Stimulated activated naive CD8-positive, alpha-beta T cell treated with anti-CD3 and anti-CD28 coated beads, Interleukin-15, Interleukin-2, amounts not matched to agents 100 ng/mL and 50 ng/mL, for 24 hours (primary cell): ENCODE measurements around the gene XYLB.

Source experiments
- H3K27ac Mint-ChIP-seq: one replicate; pipeline ENCODE4 v1.8.0; 2021; ENCODE audit warnings: mild to moderate bottlenecking, mixed read lengths
- H3K27me3 Mint-ChIP-seq: one replicate; pipeline ENCODE4 v1.8.0; 2021; ENCODE audit warnings: mixed read lengths
- H3K36me3 Mint-ChIP-seq: one replicate; pipeline ENCODE4 v1.8.0; 2021; ENCODE audit warnings: low read depth, mixed read lengths
- H3K4me1 Mint-ChIP-seq: one replicate; pipeline ENCODE4 v1.8.0; 2021; ENCODE audit warnings: low read depth, mixed read lengths
- H3K4me3 Mint-ChIP-seq: one replicate; pipeline ENCODE4 v1.8.0; 2021; ENCODE audit warnings: mild to moderate bottlenecking, mixed read lengths
- H3K9me3 Mint-ChIP-seq: one replicate; pipeline ENCODE4 v1.8.0; 2021; ENCODE audit warnings: mixed read lengths

The XYLB gene

DNA sequence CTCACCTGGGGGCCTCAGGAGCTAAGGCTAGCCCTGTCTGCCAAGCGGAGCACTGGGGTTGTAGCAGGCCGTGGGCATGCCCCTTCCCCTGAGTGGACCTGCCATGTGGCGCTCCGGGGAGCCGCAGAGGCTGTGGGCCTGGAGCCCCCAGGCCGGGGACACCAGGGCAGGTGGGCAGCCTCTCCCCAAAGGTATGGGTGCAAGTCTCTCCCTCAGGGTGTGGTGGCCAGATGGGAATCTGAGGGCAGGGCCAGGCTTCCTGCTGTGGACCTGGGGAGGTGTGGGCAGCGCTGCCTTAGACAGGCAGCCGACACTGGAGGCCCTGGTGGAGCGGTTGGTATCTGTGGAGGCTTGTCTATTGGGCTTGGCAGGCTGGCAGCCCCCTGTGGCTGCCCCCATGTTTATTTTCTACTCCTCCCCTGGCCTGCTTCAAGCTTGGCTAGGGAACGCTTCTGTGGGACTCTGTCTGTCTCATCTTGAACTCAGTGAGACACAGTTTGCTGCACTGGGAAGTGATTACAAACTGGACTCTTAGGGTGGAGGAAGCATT, 113.0 kb downstream of the XYLB start:
- Mint-ChIP-seq H3K27ac (no peak overlapping the region), H3K9me3 (no peaks in the 10 kb centered on the region), H3K4me3 (no peak overlapping the region), H3K27me3 (peaks cover under 1% of the 10 kb centered on the region), H3K36me3 (no peaks in the 10 kb centered on the region), H3K4me1 (peaks cover 7% of the 10 kb centered on the region)

DNA sequence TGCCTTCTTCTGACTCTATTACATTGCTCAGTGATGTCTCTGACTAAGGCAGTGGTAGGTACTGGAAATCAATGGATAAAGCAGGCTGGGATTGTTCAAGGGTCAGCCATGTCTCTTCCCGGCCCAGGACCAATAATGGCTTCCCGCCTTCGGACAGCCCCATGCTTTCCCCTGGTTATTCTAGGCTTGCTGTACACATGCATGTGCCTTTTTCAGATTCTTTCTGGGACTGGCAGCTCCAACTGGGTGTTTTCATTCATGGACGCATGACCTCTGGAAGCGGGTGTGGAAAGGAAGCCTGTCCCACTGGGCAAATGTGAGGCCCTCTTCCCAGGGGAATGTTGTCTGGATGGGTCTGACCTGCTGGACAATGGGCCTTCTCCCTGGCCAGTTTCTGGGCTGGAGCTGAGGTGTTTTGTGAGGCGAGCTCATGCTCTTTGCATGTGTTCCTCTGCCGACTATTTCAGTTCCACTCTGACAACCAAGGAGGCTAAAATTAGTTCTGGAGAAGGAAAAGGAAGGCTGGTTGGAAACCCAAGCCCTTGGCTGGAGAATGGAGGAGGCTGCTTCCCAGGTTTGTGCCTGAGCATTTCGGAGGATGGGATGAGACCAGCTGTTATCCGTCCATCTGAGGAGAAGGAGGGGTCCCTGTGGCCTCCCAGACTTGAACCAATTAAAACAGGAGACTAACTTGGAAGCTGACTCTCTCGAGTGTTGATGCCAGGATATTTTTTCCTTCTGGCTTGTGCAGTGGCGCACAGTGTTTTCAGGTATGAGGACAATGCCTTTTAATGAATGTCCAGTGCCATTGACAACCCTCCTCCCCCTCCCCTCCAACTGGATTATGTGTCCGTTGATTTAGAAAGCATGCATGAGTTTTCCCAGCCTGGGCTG, 114.0 kb downstream of the XYLB start:
- Mint-ChIP-seq H3K9me3 (no peaks in the 10 kb centered on the region), H3K4me1 (peaks cover 3% of the 10 kb centered on the region), H3K27ac (no peak overlapping the region), H3K36me3 (no peaks in the 10 kb centered on the region), H3K27me3 (no peaks in the 10 kb centered on the region), H3K4me3 (no peak overlapping the region)
